Psoas muscle (tissue), 8 donors: ENCODE measurements around the gene ZHX3. TPM values are rescaled to one million over a fixed set of nuclear protein-coding genes. Genes with fewer than 3 reads are reported as not detected.
A peak's percentile ranks its signal among the peaks of the same experiment; 100 is the strongest.

Experiments
- ATAC-seq, 4 donors: fragments of 200-7000 bp; cut with Tn5 transposase; one replicate each; pipeline ENCODE4 v1.9.1; 2020; ENCODE audit warnings: moderate library complexity in 3 of 4, mild to moderate bottlenecking in 2 of 4
- DNase-seq, 2 donors: peaks; one replicate each; pipeline ENCODE4 v3.0.0-alpha.2; 2020
- H3K27ac ChIP-seq: fragments of 200-600 bp; one replicate; pipeline ENCODE4 v1.8.0; 2022
- H3K27me3 ChIP-seq, 3 donors: fragments of 200-600 bp in 1 of 3; one replicate each; pipeline versions ENCODE4 v1.6.1 to v1.8.0; 2013 to 2022; ENCODE audit warnings: low read length in 2 of 3, mild to moderate bottlenecking in 2 of 3, moderate library complexity in 1 of 3; ENCODE audit not compliant: insufficient read depth in 3 of 3
- H3K36me3 ChIP-seq, 2 donors: fragments of 200-600 bp in 1 of 2; one replicate each; pipeline versions ENCODE4 v1.6.1 to v1.8.0; 2013 to 2022; ENCODE audit warnings: low read depth in 1 of 2, mild to moderate bottlenecking in 1 of 2, moderate library complexity in 1 of 2; ENCODE audit not compliant: insufficient read depth in 1 of 2
- H3K4me1 ChIP-seq: fragments of 200-600 bp; one replicate; pipeline ENCODE4 v1.8.0; 2022
- H3K4me3 ChIP-seq: fragments of 200-600 bp; one replicate; pipeline ENCODE4 v1.8.0; 2022; ENCODE audit warnings: mild to moderate bottlenecking
- H3K9me3 ChIP-seq: fragments of 200-600 bp; one replicate; pipeline ENCODE4 v1.8.0; 2022
- WGBS, 3 donors: extraction: QIAGEN DNeasy Blood & Tissue Kit; methylation state at CpG; one replicate each; pipeline versions ENCODE4 v1.1.6 to v1.1.7; 2013; 5-methylcytosine and 5-hydroxymethylcytosine counted together
- intact Hi-C, 2 donors: fragments of 100-400 bp; cut with DNase I; formaldehyde crosslinking; loops; one replicate each; pipeline versions ENCODE4 v1.11.0 to v1.14.2; 2022
- polyA plus RNA-seq, 3 donors: library from polyadenylated mRNA; stranded (reverse); fragments of 200-250 nt; gene quantifications; one replicate each; pipeline ENCODE4 v1.2.3, GENCODE V29; 2013
- total RNA-seq, 4 donors: library from RNA; stranded (reverse); fragmentation: NEBNext Ultra II Directional in 2 of 4; extraction: Animal tissue kit (Norgen Biotek cat#: 25700) in 2 of 4; gene quantifications; one replicate each; pipeline versions ENCODE4 v1.2.1 to v1.2.4, GENCODE V29; 2021 to 2023
- TF ChIP-seq, protein P1 (sequence below): fragments of 200-600 bp; IDR thresholded peaks from one replicate; pipeline ENCODE4 v1.8.0; 2022; ENCODE audit warnings: antibody characterized with exemption
- donor health status: healthy with polysubstance abuse.
- donor health status: DM: no; HTN: no; CAD: no; lungs with moderate emphysema.
- donor health status: Bipolar disorder and iron deficiency.
- donor health status: healthy.
- donor health status: DM: yes; HTN: yes; CAD: no.
- donor health status: DM: no; HTN: no; CAD: no.
- donor health status: DM: no; HTN: no; CAD: no.
- donor health status: DM: yes; HTN: yes; CAD: no.

ZHX3 gene
- total and polyA plus RNA-seq, 7 donors: 7.0 to 47.7 (median 39.6) TPM

- peak overlapping the region; percentile 27 for H3K27ac ChIP-seq
- peak; percentile 13 to 55 (median 31) for ATAC-seq
- H3K36me3 ChIP-seq: peaks cover 0 to 2% of the 10 kb centered on the region in 2 donors
- WGBS, 3 donors: 49 to 64% (median 60%) methylated on average over 8 of the region's 8 CpGs
- DNase-seq: peak in 1 of 2 donors; percentile 28
- H3K4me1 ChIP-seq: peaks cover 67% of the 10 kb centered on the region
- no peaks in the 10 kb centered on the region for H3K27me3 ChIP-seq
- H3K4me3 ChIP-seq: no peak overlapping the region
- TF ChIP-seq, protein P1, sequence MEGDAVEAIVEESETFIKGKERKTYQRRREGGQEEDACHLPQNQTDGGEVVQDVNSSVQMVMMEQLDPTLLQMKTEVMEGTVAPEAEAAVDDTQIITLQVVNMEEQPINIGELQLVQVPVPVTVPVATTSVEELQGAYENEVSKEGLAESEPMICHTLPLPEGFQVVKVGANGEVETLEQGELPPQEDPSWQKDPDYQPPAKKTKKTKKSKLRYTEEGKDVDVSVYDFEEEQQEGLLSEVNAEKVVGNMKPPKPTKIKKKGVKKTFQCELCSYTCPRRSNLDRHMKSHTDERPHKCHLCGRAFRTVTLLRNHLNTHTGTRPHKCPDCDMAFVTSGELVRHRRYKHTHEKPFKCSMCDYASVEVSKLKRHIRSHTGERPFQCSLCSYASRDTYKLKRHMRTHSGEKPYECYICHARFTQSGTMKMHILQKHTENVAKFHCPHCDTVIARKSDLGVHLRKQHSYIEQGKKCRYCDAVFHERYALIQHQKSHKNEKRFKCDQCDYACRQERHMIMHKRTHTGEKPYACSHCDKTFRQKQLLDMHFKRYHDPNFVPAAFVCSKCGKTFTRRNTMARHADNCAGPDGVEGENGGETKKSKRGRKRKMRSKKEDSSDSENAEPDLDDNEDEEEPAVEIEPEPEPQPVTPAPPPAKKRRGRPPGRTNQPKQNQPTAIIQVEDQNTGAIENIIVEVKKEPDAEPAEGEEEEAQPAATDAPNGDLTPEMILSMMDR: no peak
- H3K9me3 ChIP-seq: no peaks in the 10 kb centered on the region
- intact Hi-C loops: no loop called here
Measured at GRCh38 chr20:41154436-41155176, 162.9 kb downstream of the ZHX3 start.

GRCh38 chr20:41152108-41152757, 165.3 kb downstream of the ZHX3 start:
- intact Hi-C loops: no loop called here

GRCh38 chr20:41151134-41151869, 166.2 kb downstream of the ZHX3 start:
- Histone ChIP-seq H3K27ac (peak overlapping the region; percentile 33), H3K4me3 (no peak overlapping the region), H3K36me3 (no peaks in the 10 kb centered on the region), H3K9me3 (no peaks in the 10 kb centered on the region), H3K27me3 (no peaks in the 10 kb centered on the region), H3K4me1 (peaks cover 92% of the 10 kb centered on the region)
- TF ChIP-seq, protein P1: no peak
- ATAC-seq (no peak), DNase-seq (peak; percentile 4 to 6)
- 87 to 91% (median 89%) methylated on average over 5 of the region's 5 CpGs for WGBS, 3 donors
- intact Hi-C loops: no loop called here

More at GRCh38 chr20:41152108-41152757, 165.3 kb downstream of the ZHX3 start:
- Histone ChIP-seq H3K4me3 (no peak overlapping the region), H3K27me3 (no peaks in the 10 kb centered on the region), H3K36me3 (no peaks in the 10 kb centered on the region), H3K27ac (peak overlapping the region; percentile 55), H3K9me3 (no peaks in the 10 kb centered on the region), H3K4me1 (peaks cover 84% of the 10 kb centered on the region)
- ATAC-seq (no peak), DNase-seq (peak in 1 of 2 donors; percentile 16)
- 37 to 60% (median 52%) methylated on average over 5 of the region's 5 CpGs for whole genome bisulfite sequencing, 3 donors
- TF ChIP-seq, protein P1: no peak

DNA sequence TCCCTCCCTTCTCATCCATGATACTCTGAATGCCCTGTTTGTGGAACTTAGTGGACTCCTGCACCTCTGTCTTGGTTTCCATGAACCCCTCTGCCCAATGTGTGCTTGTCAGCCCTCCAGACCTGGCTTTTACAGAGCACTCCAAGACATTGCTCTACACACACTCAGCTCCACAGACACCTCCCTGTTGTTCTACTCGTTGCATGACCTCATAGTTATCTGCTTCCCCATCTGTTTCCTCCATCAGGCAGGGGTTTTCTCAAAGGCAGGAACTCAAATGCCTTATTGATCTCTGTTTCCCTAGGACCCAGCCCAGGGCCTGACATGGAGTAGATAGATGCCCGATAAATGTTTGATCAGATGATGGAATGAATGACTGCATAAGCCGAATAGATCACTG, 166.9 kb downstream of the ZHX3 start:
- no peaks in the 10 kb centered on the region for H3K36me3 ChIP-seq
- DNase-seq: peak in 1 of 2 donors; percentile 6
- TF ChIP-seq, protein P1: no peak
- H3K4me1 ChIP-seq: peaks cover 91% of the 10 kb centered on the region
- no peak for ATAC-seq
- peak overlapping the region; percentile 46 for H3K27ac ChIP-seq
- no peaks in the 10 kb centered on the region for H3K27me3 ChIP-seq
- H3K4me3 ChIP-seq: no peak overlapping the region
- intact Hi-C loops: no loop called here
- WGBS, 3 donors: 50 to 66% (median 55%) methylated on average over 3 of the region's 3 CpGs
- no peaks in the 10 kb centered on the region for H3K9me3 ChIP-seq
